Left ventricle myocardium inferior (tissue), 1 donor: ENCODE data around the gene BCL2L2. TPM values are rescaled to one million over a fixed set of nuclear protein-coding genes. Genes with fewer than 3 reads are reported as not detected.
"Not testable (repeated sequence)": the region's sequence is repeated elsewhere in the genome, so short reads cannot be mapped to it uniquely, and the experiment has no call there.

ENCODE experiments used
- DNase-seq: peaks from one replicate; pipeline ENCODE4 v3.0.0-alpha.2; 2020
- H3K27ac ChIP-seq: fragments of 200-600 bp; replicated peaks from 2 replicates; pipeline ENCODE4 v1.8.0; 2021
- H3K27me3 ChIP-seq: fragments of 200-600 bp; 2 replicates; pipeline ENCODE4 v1.8.0; 2021; ENCODE audit warnings: low read depth
- H3K36me3 ChIP-seq: fragments of 200-600 bp; 2 replicates; pipeline ENCODE4 v1.8.0; 2021
- H3K4me1 ChIP-seq: fragments of 200-600 bp; 2 replicates; pipeline ENCODE4 v1.8.0; 2021
- H3K4me3 ChIP-seq: fragments of 200-600 bp; 2 replicates; pipeline ENCODE4 v1.8.0; 2021; ENCODE audit warnings: mild to moderate bottlenecking, moderate library complexity
- H3K9me3 ChIP-seq: fragments of 200-600 bp; replicated peaks from 2 replicates; pipeline ENCODE4 v1.8.0; 2021
- intact Hi-C: fragments of 100-400 bp; cut with micrococcal nuclease; formaldehyde crosslinking; loops from one replicate; pipeline ENCODE4 v1.11.0; 2022
- total RNA-seq: library from RNA; stranded (reverse); fragmentation: NEBNext Ultra II Directional; extraction: Animal tissue kit (Norgen Biotek cat#: 25700); gene quantifications from one replicate; pipeline ENCODE4 v1.2.1, GENCODE V29; 2021
- TF ChIP-seq, protein P1 (sequence below): fragments of 200-600 bp; IDR thresholded peaks from 2 replicates; pipeline ENCODE4 v1.8.0; 2021; ENCODE audit warnings: antibody characterized with exemption, mild to moderate bottlenecking, borderline replicate concordance
- donor health status: DM: no; HTN: yes; CAD: no; lungs with severe emphysema.

The BCL2L2 gene
- total RNA-seq, 1 donor from 2014 or later: 37.5 TPM

DNA sequence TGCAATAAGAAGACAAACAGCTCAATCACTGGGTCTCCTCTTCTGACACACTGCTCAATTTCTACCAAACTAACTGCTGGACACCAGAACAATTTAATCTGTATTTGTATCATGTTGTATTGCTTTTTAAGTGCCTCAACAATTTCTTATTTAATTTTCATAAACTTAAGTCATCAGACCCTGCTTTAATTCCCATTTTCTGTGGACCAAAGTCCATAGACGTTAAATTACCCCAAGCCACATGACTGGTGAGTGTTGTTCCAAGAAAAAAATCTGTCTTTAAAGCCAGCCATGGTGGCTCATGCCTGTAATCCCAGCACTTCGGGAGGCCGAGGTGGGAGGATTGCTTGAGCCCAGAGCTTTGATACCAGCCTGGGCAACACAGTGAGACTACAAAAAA lies 29.4 kb upstream of the BCL2L2 start:
- no peak overlapping the region for H3K4me3 ChIP-seq
- no peak for DNase-seq
- intact Hi-C loops: no loop called here
- no peaks in the 10 kb centered on the region for H3K27me3 ChIP-seq
- peaks cover 9% of the 10 kb centered on the region for H3K4me1 ChIP-seq
- TF ChIP-seq, protein P1, sequence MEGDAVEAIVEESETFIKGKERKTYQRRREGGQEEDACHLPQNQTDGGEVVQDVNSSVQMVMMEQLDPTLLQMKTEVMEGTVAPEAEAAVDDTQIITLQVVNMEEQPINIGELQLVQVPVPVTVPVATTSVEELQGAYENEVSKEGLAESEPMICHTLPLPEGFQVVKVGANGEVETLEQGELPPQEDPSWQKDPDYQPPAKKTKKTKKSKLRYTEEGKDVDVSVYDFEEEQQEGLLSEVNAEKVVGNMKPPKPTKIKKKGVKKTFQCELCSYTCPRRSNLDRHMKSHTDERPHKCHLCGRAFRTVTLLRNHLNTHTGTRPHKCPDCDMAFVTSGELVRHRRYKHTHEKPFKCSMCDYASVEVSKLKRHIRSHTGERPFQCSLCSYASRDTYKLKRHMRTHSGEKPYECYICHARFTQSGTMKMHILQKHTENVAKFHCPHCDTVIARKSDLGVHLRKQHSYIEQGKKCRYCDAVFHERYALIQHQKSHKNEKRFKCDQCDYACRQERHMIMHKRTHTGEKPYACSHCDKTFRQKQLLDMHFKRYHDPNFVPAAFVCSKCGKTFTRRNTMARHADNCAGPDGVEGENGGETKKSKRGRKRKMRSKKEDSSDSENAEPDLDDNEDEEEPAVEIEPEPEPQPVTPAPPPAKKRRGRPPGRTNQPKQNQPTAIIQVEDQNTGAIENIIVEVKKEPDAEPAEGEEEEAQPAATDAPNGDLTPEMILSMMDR: no peak
- no peaks in the 10 kb centered on the region for H3K9me3 ChIP-seq
- peaks cover 15% of the 10 kb centered on the region for H3K36me3 ChIP-seq
- no peak overlapping the region for H3K27ac ChIP-seq

DNA sequence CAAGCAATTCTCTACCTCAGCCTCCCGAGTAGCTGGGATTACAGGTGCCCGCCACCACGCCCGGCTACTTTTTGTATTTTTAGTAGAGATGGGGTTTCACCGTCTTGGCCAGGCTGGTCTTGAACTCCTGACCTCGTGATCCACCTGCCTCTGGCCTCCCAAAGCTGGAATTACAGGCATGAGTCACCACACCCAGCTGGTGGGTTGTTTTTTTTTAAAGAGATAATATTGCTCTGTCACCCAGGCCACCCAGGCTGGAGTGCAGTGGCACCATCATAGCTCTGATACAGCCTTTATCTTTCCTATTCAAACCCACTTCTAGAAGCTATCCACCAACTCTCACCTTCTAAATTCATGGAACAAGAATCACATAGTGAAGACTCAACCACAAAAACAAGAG lies 28.7 kb upstream of the BCL2L2 start:
- H3K27ac ChIP-seq, H3K27me3 ChIP-seq, DNase-seq, H3K9me3 ChIP-seq, intact Hi-C loops, H3K4me3 ChIP-seq: not testable (repeated sequence)
- peaks cover 17% of the 10 kb centered on the region for H3K4me1 ChIP-seq
- H3K36me3 ChIP-seq: peaks cover 15% of the 10 kb centered on the region

DNA sequence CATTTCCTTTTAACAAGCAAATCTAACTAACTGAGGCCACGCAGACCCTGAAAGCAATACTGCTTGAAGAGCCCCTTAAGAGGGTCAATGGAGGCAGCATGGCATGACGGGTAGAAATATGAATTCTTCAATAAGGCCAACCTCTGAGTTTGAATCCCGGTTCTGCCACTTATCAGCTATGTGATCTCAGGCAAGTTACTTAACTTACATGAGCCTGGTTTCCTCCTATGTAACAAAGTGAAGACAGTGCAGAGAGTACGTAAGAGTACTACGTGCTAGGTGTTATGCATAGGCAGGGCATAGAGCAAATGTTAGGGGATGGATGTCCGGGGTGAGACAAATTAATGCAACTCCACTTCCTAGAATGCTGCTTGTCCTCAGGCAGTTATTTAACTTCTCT lies 25.4 kb upstream of the BCL2L2 start:
- TF ChIP-seq, protein P1: no peak
- Histone ChIP-seq H3K36me3 (peaks cover 8% of the 10 kb centered on the region), H3K27me3 (no peaks in the 10 kb centered on the region), H3K27ac (no peak overlapping the region), H3K4me3 (no peak overlapping the region), H3K4me1 (peaks cover 46% of the 10 kb centered on the region), H3K9me3 (no peaks in the 10 kb centered on the region)
- DNase-seq: no peak
- intact Hi-C loops: no loop called here

DNA sequence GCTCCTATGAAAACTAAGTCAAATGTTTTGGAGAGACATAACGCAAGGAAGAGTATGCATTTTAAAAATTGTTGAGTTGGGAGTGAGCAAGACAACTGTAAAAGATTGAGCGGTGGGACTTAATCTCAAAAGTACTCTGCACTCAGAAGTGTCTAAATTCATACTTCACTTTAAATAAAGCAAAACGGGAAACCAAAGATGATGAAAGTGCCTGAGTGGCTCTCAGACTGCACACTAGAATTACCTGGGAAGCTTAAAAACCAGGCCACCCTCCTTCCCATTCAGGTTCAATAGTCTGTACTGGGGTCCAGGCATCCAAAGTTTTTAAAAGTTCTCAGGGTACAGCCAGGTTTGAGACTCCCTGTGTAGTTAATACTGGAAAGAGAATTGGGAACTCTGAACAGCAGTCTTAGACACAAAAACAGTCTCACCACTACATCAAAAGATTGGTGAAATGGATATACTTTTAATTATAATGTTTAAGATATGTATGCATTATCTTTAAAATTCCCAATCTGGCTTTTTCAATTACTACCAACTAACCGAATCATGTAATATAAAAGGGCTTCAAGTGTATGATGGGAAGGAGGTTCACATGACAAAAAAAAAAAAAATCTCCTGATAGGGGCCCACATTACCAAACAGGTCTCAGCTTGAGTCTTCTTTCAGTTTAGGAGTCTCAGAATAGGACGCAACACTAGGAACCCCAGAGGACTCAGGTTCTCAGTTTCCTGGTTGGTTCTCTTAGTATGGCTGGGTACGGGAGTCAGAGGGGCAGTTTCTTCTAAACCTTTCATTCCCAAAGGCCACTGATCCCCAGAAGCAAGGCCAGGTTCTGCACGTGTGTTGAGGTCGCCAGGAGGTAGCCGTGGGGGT lies 21.7 kb upstream of the BCL2L2 start:
- no peaks in the 10 kb centered on the region for H3K9me3 ChIP-seq
- intact Hi-C loops: no loop called here
- H3K27ac ChIP-seq: peak overlapping the region; percentile 89
- peaks cover 51% of the 10 kb centered on the region for H3K4me1 ChIP-seq
- DNase-seq: no peak
- peak overlapping the region; percentile 86 for H3K4me3 ChIP-seq
- no peaks in the 10 kb centered on the region for H3K36me3 ChIP-seq
- TF ChIP-seq, protein P1: no peak
- H3K27me3 ChIP-seq: no peaks in the 10 kb centered on the region

DNA sequence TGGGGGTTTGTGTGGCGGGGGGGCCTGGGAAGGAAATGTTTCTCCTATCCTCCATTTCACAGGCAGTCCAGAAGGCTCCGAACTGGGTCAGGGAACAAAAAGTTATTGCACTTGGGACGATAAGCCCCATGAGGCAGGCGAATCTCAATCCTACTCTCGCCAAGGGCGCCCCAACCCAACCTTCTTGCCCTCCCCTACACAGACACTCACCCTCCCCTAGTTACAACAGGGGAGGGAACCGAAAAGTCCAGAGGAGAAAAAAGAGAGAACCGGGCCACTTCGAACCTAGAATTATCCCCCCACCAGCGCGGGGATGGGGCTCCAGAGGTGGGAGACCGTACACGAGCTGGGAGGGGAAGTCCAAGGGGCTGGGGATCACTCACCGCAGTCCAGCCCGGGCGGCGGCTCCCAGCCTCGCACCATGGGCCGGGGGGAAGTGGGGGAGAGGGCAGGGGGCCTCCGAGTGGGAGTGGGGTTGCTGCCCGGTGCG lies 21.1 kb upstream of the BCL2L2 start:
- no peaks in the 10 kb centered on the region for H3K27me3 ChIP-seq
- intact Hi-C loops: no loop called here
- DNase-seq: no peak
- H3K4me3 ChIP-seq: peak overlapping the region; percentile 86
- TF ChIP-seq, protein P1: no peak
- H3K9me3 ChIP-seq: no peaks in the 10 kb centered on the region
- peak overlapping the region; percentile 89 for H3K27ac ChIP-seq
- H3K4me1 ChIP-seq: peaks cover 45% of the 10 kb centered on the region
- H3K36me3 ChIP-seq: no peaks in the 10 kb centered on the region
